ENCODE results near the gene AFAP1.

DNA sequence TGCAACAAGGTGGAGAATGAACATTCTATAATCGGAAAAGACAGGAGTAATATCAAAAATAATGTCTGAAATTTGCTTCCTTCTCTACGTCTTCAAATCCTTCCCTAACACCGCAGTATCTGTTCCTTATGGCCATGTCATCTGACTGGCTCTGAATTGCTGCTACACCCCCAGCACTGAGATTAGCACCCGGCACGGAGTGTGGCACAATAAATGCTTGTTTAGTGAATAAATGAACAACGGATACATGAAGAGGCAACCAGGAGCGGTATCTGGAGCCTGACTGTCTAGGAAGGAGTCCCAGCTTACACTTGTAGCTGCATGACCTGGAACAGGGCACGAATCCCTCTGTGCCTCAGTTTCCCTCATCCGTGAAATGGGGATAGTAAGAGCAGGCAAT, 164.3 kb downstream of the AFAP1 start:
- TF ChIP-seq, protein P1, sequence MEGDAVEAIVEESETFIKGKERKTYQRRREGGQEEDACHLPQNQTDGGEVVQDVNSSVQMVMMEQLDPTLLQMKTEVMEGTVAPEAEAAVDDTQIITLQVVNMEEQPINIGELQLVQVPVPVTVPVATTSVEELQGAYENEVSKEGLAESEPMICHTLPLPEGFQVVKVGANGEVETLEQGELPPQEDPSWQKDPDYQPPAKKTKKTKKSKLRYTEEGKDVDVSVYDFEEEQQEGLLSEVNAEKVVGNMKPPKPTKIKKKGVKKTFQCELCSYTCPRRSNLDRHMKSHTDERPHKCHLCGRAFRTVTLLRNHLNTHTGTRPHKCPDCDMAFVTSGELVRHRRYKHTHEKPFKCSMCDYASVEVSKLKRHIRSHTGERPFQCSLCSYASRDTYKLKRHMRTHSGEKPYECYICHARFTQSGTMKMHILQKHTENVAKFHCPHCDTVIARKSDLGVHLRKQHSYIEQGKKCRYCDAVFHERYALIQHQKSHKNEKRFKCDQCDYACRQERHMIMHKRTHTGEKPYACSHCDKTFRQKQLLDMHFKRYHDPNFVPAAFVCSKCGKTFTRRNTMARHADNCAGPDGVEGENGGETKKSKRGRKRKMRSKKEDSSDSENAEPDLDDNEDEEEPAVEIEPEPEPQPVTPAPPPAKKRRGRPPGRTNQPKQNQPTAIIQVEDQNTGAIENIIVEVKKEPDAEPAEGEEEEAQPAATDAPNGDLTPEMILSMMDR (conservative IDR thresholded peaks at IDR 0.05; ENCODE audit: low read depth, low read length) = no peak
- no peak for TF ChIP-seq EZH2 (IDR thresholded peaks at IDR 0.05; ENCODE audit: low read length, unreplicated experiment)
- TF ChIP-seq EZH2phosphoT487 (IDR thresholded peaks at IDR 0.05; ENCODE audit: borderline replicate concordance, low read length) = no peak
